H1 (cell line): ENCODE measurements around the gene DAB2IP. TPM values are rescaled to one million over a fixed set of nuclear protein-coding genes. Genes with fewer than 3 reads are reported as not detected.

Experiments
- BRCA1 ChIP-seq: IDR thresholded peaks from 2 replicates; pipeline ENCODE4 v1.6.1; 2012; ENCODE audit warnings: low read depth, low read length, improper control_type of control experiment
- CHD7 ChIP-seq: fragments of 300-600 bp; sonication (generic); IDR thresholded peaks from 2 replicates; pipeline ENCODE4 v1.7.1; 2012; ENCODE audit warnings: low read length, moderate library complexity, mild to moderate bottlenecking, inconsistent platforms; ENCODE audit not compliant: insufficient replicate concordance
- polyA plus RNA-seq, 7 experiments: library from polyadenylated mRNA; depleted of rRNA in 3 of 7; stranded (reverse) in 5 of 7; unstranded in 2 of 7; fragments of >200 nt in 5 of 7; fragments of 200-250 nt in 2 of 7; gene quantifications; 1 replicate in 5 of 7; 2 replicates in 1 of 7; 4 replicates in 1 of 7; pipeline versions ENCODE4 v1.2.1 to v1.2.3, GENCODE V29; 2011 to 2013; ENCODE audit warnings: missing spikeins in 2 of 7, mixed read lengths in 2 of 7
- total RNA-seq: library from RNA; stranded (reverse); fragmentation: NEBNext Ultra II Directional; extraction: Animal tissue kit (Norgen Biotek cat#: 25700); gene quantifications from 2 replicates; pipeline ENCODE4 v1.2.1, GENCODE V29; 2021

The DAB2IP gene
- total and polyA plus RNA-seq, 2 of the 8 experiments (the other 6 are each of a cell fraction or from before 2014, with no cell fraction given), result 19.7 to 39.5 TPM

- TF ChIP-seq CHD7, result no peak
- TF ChIP-seq BRCA1, result no peak
Observed at GRCh38 chr9:121818841-121819427, 167.5 kb downstream of the DAB2IP start (continued).
